SIG-M5 (cell line): Measurements from ENCODE around the gene TSSK3.
"Not testable (repeated sequence)": the region's sequence is repeated elsewhere in the genome, so short reads cannot be mapped to it uniquely, and the experiment has no call there.

Source experiments
- DNase-seq: peaks from one replicate; lab custom pipeline; 2025; lab: John Stamatoyannopoulos, UW

The TSSK3 gene

DNA sequence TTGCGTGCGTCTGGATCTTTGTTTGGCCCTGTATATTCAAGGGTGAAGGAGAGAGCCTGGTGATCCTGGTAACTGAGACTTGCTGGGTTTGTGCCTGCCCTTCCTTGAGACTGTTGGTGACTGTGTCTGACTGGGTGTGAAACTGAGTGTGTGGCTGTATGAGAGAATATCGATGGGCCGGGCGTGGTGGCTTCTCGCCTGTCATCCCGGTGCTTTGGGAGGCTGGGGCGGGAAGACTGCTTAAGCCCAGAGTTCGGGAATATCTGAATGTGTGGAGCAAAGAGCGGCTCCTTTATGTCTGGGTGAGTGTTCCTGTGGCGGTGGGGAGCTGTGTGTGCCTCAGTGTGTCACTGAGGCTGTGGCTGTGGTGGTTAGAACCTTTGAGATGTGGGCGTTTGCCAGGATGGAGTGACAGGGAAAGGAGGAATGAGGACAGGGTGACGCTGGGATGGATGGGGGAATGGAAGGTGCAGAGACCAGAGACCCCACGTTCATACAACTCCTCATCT is 23.6 kb upstream of the TSSK3 start:
- no peak for DNase-seq

DNA sequence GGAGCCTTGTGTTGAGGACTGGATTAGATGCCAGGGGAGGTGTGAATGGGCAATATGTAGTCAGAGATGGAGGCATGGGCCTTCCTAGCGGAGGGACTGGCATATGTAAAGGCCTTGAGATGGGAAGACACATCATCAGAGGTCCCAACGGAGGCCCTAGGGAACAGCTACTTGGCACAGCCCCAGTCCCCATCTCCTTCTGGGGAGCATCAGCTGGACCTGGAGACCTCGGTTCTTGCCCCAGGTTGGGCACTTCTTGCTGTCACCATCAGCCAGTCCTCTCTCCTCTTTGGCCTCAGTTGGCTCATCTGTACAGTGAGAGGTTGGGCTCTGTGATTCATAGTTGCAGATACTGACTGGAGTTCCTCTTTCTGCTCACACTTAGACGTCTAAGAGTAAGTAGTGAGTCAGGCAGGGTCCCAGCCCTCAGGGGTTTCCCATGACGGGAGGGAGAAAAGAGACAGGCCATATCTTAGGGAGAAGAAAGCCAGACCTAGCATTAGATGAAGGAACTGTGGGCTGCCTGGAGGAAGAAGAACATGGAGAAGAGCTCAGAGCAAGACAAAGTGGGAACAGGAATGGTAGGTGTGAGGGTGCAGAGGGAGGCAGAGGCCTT is 22.9 kb upstream of the TSSK3 start:
- peak; percentile 57 for DNase-seq

GRCh38 chr1:32341186-32341757 is 21.1 kb upstream of the TSSK3 start:
- no peak for DNase-seq

DNA sequence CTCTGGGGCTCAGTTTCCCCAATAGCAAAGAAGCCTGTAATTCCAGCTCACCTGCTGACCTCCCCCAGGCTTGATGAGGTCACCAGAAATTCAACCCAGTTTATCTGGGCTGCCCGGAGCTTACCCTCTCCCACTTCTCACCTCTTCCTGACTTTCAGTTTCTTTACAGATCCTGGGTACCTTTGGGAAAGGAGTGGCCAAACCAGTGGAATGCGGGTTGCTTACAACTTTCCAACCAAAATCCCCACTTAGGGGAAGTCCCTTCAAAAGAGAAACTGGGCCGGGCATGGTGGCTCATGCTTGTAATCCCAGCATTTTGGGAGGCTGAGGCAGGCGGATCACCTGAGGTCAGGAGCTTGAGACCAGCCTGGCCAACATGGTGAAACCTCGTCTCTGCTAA is 20.4 kb upstream of the TSSK3 start:
- no peak for DNase-seq

DNA sequence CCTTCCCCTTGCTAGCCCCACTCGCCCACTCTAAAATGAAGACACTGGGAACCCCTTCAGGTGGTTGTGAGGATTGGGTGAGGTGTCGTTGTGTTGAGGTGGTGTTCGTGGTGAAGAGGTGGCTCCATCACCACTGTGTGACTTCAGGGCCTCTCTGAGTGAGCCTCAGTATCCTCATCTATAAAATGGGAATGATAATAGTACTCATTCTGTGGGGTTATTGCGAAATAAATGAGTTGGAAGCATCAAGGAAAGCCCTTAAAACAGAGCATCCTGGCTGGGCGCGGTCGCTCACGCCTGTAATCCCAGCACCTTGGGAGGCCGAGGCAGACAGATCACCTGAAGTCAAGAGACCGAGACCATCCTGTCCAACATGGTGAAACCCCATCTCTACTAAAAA is 19.6 kb upstream of the TSSK3 start:
- DNase-seq, result no peak

DNA sequence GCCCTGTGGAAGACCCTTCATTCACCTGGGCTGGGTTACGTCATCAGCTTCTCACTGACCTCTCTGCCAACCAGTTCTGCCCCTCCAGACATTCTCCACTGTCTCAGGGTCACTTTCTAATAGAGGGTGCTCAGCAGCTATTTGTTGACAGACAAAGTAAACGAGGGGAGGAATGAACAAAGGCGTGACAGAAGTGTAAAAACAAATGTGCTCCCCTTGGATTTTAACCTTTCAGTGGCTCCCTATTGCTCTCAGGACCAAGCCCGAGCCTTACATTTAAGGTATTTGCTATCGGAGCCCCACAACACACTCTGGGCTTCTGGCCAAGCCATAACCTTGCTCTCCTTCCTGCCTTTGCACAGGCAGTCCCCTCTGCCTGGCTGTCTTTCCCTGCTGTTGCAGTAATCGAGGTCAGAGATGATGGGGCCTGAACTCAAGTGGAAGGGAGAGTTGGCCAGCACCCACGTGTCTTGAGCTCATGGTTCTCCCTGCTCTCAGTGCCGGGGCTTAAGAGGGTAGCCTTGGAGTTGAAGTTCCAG is 17.0 kb upstream of the TSSK3 start:
- DNase-seq, result no peak

DNA sequence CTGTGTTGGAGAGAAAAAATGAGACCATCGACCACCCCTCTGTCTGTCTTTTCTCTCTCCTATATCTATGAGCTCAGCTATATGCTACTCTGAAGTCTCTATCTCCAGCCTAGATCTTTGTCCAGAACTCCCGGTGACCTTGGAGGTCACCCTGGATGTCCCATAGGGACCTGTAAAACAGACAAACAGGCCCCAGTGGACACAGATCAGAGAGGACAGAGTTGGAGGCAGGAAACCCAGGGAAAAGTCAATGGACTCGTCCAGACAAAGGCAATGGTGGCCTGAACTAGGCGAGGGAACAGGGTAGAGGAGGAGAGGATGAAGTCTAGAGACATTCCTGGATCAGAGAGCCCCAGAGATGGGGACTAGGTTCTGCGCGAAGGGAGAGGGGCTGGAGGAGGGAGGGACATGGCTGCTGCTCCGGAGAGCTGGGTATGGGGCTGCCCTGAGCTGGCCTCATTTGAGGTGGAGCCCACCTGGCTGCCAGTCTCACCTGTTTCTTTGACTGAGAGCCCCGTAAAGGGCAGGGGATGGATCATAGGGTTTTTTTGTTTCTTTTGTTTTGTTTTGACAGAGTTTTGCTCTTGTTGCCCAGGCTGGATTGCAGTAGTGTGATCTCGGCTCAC is 15.7 kb upstream of the TSSK3 start:
- DNase-seq, result no peak

DNA sequence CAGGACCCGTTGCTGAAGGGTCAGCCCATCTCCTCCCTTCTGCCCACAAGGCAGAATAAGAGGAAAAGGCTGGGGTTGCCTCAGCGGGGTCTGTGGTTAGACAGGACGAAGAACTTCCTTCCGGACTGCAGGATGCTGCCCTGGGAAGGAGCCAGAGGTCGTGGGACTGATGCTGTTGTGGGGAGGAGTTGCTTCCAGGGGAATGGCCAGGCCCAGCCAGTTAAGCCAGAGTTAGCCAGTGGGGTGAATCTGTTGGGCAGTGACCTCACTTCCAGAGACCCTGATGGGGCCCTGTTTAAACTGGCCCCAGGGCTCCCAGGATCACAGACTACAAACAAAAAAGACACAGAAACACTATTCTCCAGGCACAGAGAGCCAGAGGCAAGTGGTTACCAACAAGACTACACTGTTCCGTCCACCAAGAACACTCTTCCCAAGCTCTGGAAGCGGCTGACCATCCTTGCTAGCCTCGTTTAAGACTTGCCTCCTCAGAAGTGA is 13.1 kb upstream of the TSSK3 start:
- no peak for DNase-seq

DNA sequence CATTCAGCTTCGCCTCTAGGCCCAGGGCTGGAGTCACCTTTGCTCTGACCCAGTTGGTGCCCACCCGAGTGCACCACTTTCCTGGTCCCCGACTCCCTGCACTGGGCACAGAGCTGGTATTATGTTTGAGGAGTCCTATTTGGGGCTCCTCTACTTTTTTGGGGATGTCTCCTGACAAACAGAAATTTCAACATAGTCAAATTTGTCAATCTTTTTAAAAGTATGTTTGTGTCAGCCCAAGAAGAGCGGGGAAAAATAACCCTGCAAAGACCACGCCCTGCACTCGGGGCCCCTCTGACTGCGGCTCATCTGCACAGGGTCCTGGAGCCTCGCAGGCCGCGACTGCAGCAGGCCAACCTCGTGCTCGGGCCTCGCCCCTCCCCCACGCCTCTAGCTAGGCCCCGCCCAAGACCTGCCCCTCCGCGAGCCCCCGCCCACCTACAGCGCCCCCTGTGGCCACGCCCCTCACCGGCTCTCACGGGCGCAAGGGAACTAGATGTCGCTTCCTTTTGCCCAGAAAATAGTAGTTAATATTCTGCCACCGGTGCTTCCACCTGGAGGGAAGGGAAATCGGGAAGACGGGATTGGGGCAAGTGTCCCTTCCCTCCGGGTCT is 11.4 kb upstream of the TSSK3 start:
- no peak for DNase-seq

- DNase-seq, result peak; percentile 28
These were observed 10.7 kb upstream of the TSSK3 start for GRCh38 chr1:32351399-32352238.

- no peak for DNase-seq
These were observed 10.0 kb upstream of the TSSK3 start for GRCh38 chr1:32352239-32352745.

DNA sequence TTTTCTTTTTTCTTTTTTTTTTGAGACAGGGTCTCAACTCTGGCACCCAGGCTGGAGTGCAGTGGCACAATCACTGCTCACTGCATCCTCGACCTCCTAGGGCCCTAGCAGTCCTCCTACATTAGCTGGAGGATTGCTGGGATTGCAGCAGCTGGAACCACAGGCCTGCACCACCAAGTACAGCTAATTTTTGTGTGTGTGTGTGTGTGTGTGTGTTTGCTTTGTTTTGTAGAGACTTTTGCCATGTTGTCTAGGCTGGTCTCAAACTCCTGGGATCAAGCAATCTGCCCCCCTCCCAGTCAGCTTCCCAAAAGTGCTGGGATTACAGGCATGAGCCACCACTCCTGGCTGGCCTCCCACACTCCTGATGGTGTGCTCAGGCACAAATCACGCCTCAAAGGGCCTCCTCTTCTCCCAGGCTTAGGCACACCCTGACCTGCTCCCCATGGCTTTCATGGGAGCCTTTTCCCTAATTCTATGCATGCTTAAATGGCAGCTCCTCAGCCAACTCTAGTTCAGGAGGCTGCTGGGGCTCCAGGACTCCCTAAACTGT is 9.4 kb upstream of the TSSK3 start:
- no peak for DNase-seq

DNA sequence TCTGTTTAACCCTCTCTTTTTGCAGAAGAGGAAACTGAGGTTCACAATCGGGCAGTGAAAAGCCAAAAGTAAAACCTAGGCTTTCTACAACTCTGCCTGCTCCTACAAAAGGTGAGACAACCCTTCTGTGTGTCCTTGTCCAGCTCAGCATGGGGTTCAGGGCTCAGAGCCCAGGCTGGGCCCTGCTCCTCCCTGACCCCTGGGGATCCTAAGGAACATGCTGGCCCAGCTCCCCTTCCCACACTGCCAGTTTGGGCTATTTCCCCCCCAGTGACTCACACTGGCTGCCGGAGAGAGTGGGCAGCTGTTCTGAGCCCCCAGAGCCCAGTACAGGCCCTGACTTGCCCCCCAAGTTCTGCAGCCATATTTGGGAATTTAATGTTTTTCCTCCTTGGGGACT is 8.9 kb upstream of the TSSK3 start:
- DNase-seq, result no peak

- DNase-seq, result no peak
These were observed 8.3 kb upstream of the TSSK3 start for GRCh38 chr1:32353886-32354570.

DNA sequence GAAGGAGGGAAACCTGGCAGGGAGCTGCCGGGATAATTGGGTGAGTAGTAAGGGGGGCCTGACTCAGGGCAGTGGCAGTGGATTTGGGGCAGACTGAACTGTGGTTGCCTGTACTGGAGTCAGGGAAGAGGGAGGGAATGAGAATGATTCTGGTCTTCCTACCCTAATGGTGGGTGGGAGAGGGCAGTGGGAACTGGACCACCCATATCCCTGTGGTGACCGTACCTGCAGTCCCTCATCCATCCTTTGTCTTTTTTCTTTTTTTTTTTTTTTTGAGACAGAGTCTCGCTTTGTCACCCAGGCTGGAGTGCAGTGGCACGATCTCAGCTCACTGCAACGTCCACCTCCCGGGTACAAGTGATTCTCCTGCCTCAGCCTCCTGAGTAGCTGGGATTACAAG is 6.6 kb upstream of the TSSK3 start:
- DNase-seq, result not testable (repeated sequence)

GRCh38 chr1:32356478-32356877 is 5.9 kb upstream of the TSSK3 start:
- DNase-seq, result no peak

DNA sequence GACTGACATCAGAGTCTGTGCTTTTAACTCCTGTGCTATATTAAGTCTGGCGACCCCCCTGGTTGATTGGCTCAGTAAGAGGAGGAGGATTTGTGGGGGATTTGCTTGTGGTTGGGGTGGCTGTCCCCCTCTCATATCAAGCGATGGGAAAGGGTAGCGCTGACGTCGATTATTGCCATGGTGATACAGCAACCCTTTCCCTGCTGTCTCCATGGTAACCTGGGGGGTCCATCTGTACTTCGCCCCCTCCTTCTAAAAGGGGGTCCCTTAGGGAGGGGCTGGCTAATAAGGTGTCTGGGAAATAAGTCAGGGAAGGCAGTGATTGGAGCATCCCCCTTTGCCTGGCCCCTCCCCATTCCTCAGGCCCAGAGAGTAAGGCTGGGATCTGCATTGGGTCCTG is 4.7 kb upstream of the TSSK3 start:
- DNase-seq, result no peak

GRCh38 chr1:32358435-32358834 is 3.9 kb upstream of the TSSK3 start:
- no peak for DNase-seq

GRCh38 chr1:32361308-32361673 is 1.0 kb upstream of the TSSK3 start:
- DNase-seq, result no peak

GRCh38 chr1:32361674-32362473 is 465 bp upstream of the TSSK3 start:
- no peak for DNase-seq
